Brain microvascular endothelial cell (primary cell): ENCODE measurements around the gene ANKK1.

Experiments
- DNase-seq: peaks from one replicate; pipeline ENCODE4 v3.0.0-alpha.2; 2020
- H3K27ac ChIP-seq: fragments of 250-450 bp; sonication (Bioruptor Pico); 2 replicates; pipeline ENCODE4 v1.5.1; 2020; ENCODE audit warnings: mild to moderate bottlenecking, moderate library complexity
- H3K27me3 ChIP-seq: fragments of 250-450 bp; sonication (Bioruptor Pico); replicated peaks from 2 replicates; pipeline ENCODE4 v1.5.1; 2020; ENCODE audit warnings: mild to moderate bottlenecking
- H3K36me3 ChIP-seq: fragments of 250-450 bp; sonication (Bioruptor Pico); replicated peaks from 2 replicates; pipeline ENCODE4 v1.5.1; 2020; ENCODE audit warnings: mild to moderate bottlenecking
- H3K4me3 ChIP-seq: 2 replicates; pipeline ENCODE4 v1.5.1; 2011; ENCODE audit warnings: low read depth, mild to moderate bottlenecking, control low read depth, low read length, moderate library complexity
- in situ Hi-C: cut with HindIII; loops from 2 replicates; pipeline ENCODE4 v1.10.0; 2017; ENCODE audit warnings: low sequenced_read_pairs, low pct_ligation_motif_present
- TF ChIP-seq, protein P1 (sequence below): IDR thresholded peaks from 2 replicates; pipeline ENCODE4 v1.5.1; 2011; ENCODE audit warnings: low read depth, mild to moderate bottlenecking, moderate library complexity, low read length, control low read depth, inconsistent platforms; ENCODE audit errors: missing control alignments

Gene ANKK1

DNA sequence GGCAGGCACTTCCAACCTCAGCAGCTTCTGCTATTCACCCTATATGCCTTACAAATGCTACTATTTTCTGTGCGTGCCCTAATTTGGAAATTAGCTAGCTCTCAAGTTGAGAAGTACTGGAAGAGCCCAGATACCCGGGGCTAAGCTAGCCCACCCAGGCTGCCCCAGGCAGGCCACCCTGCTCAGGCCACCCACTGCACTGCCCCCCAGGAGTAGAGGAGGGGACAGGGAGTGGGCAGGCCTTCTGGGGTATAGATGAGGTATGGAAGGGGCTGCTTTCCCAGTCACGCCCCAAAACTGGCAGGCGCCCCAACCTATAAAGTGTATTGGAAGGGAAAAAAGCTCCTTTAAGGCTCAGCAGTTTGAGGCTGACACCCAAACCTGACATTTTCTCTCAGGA lies 44.2 kb downstream of the ANKK1 start:
- Histone ChIP-seq H3K4me3 (no peak overlapping the region), H3K27ac (no peak overlapping the region), H3K27me3 (no peaks in the 10 kb centered on the region), H3K36me3 (no peaks in the 10 kb centered on the region)
- in situ Hi-C loops = no loop called here
- TF ChIP-seq, protein P1, sequence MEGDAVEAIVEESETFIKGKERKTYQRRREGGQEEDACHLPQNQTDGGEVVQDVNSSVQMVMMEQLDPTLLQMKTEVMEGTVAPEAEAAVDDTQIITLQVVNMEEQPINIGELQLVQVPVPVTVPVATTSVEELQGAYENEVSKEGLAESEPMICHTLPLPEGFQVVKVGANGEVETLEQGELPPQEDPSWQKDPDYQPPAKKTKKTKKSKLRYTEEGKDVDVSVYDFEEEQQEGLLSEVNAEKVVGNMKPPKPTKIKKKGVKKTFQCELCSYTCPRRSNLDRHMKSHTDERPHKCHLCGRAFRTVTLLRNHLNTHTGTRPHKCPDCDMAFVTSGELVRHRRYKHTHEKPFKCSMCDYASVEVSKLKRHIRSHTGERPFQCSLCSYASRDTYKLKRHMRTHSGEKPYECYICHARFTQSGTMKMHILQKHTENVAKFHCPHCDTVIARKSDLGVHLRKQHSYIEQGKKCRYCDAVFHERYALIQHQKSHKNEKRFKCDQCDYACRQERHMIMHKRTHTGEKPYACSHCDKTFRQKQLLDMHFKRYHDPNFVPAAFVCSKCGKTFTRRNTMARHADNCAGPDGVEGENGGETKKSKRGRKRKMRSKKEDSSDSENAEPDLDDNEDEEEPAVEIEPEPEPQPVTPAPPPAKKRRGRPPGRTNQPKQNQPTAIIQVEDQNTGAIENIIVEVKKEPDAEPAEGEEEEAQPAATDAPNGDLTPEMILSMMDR = no peak
- no peak for DNase-seq

DNA sequence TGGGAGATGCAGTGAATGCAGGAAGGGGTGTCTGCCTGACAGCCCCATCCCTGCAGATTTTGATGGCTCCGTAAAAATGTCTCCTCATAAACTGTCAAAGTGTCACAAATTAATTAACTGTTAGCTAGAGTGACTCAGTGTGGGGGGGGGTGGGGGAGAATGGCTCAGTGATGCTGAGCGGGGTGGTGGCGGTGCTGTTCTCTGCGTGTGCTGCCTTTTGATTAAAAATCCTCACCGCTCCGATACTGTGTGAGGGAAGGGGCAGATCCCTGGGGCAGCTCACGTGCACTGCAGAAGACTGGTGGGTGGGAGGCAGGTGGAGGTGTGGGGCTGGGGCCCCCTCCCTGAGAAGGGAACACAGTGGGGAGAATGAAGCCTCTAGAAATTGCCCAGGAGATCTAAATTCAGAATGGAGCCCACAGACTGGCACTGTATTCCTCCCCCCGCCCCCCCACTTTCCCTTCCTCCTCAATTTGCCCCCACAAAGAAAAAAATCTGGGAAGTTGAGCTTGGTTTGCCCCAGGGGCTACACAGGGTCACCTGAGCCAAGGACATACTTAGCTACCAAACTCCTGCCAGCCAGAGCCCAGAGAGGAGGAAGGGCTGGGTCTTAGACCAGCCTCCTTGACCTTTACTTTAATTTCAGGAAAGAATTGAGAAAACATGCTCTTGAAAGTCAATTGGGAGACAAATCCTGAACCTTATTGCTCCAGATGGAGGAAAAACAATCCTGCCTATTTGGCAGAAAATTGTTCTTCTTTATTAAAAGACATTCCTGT lies 47.8 kb downstream of the ANKK1 start:
- no peaks in the 10 kb centered on the region for H3K27me3 ChIP-seq
- in situ Hi-C loops = no loop called here
- H3K27ac ChIP-seq = no peak overlapping the region
- no peak for DNase-seq
- TF ChIP-seq, protein P1 = no peak
- H3K4me3 ChIP-seq = no peak overlapping the region
- no peaks in the 10 kb centered on the region for H3K36me3 ChIP-seq

DNA sequence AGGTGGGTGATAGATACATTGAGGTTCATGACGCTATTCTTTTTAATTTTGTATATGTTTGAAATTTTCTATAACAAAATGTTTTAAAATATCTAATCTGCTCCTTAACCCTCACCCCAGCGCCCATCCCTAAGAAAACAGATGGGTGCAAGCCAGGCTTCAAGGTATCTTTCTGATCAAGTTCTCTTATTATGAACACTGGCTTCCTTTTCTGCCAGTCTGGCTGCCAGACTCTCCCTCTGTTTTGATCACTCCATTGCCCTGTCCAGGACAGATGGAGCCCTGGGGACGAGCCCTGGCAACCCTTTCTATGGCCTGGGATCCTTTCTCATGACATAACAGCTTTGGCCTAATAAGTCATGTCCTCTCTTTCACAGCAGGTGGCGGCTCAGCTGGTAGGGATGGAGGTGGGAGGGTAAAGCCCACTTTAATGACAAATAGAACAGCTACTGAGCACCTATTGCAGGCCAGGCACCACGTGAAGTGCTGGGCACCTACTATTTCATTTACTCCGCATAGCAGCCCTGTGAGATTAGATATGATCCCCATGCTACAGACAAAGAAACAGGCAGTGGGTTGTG lies 49.2 kb downstream of the ANKK1 start:
- in situ Hi-C loops = no loop called here
- no peak for DNase-seq
- Histone ChIP-seq H3K27ac (no peak overlapping the region), H3K27me3 (no peaks in the 10 kb centered on the region), H3K36me3 (no peaks in the 10 kb centered on the region), H3K4me3 (no peak overlapping the region)
- TF ChIP-seq, protein P1 = no peak

DNA sequence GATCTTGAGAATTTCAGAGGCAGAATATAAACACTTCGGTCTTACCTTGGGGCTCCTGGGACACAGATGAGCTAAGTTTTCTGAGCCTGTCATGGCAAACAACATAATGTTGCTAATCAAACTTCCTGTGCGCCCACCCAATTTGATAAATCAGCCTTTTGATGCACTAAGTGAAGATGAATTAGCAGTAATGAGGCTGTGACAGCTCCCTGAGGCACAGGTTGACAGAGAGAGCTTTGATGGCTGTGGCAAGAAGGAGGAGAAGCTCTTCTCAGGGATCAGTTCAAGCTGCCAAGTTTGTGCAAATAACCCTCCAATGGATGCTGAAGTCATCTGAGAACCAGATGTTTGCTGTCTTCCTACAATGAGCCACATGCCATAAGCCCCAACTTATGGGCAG lies 53.2 kb downstream of the ANKK1 start:
- H3K27ac ChIP-seq = no peak overlapping the region
- H3K36me3 ChIP-seq = no peaks in the 10 kb centered on the region
- DNase-seq = no peak
- TF ChIP-seq, protein P1 = no peak
- no peak overlapping the region for H3K4me3 ChIP-seq
- H3K27me3 ChIP-seq = peaks cover 4% of the 10 kb centered on the region
- in situ Hi-C loops = no loop called here

DNA sequence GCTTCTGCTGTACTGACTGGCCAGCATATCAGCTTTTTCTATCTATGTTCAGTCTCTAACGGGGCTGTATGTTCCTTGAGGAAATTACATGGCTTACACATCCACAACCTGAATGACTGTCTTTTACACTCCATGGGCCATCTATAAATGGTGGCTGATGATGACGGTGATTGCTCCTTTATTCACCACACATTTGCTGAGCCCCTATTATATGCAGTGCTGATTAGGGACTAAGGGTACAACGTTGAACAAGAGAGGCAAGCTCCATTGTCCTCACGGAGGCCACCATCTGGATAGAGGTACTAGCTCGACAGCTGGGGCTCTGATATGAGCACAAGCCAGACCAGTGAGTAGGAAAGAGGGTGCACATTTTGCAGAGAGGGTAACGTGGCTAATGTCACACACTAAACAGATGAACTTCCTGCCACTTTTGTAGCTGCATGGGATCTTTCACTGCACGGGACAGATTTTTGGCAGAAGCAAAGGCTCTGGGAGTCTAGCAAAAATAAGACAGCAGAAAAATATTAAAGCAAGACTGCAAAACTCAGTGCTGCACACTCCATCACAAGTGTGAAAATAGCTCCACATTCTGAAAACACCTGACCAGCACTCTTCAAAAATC lies 57.0 kb downstream of the ANKK1 start:
- no peak overlapping the region for H3K27ac ChIP-seq
- H3K27me3 ChIP-seq = peaks cover 4% of the 10 kb centered on the region
- in situ Hi-C loops = no loop called here
- TF ChIP-seq, protein P1 = no peak
- no peak for DNase-seq
- H3K36me3 ChIP-seq = no peaks in the 10 kb centered on the region
- no peak overlapping the region for H3K4me3 ChIP-seq
